Trophoblast cell (in vitro differentiated cells and primary cell): ENCODE results near the gene VPS39.

Source experiments
- DNase-seq, 2 donors: peaks; one replicate each; pipeline ENCODE4 v3.0.0-alpha.2; 2016
- H2AFZ ChIP-seq: 2 replicates; pipeline ENCODE4 v1.6.1; 2013; ENCODE audit warnings: low read length, moderate library complexity, mild to moderate bottlenecking; ENCODE audit not compliant: insufficient read depth, poor library complexity
- H2AK5ac ChIP-seq: 2 replicates; pipeline ENCODE4 v1.6.1; 2013; ENCODE audit warnings: mild to moderate bottlenecking, low read length
- H2BK120ac ChIP-seq: 2 replicates; pipeline ENCODE4 v1.6.1; 2013; ENCODE audit warnings: low read length, mild to moderate bottlenecking, moderate library complexity; ENCODE audit not compliant: insufficient read depth, poor library complexity
- H2BK12ac ChIP-seq: 2 replicates; pipeline ENCODE4 v1.6.1; 2013; ENCODE audit warnings: mild to moderate bottlenecking, low read length, moderate library complexity
- H2BK5ac ChIP-seq: 2 replicates; pipeline ENCODE4 v1.6.1; 2013; ENCODE audit warnings: low read length, low read depth, moderate library complexity, mild to moderate bottlenecking; ENCODE audit not compliant: poor library complexity
- H3K14ac ChIP-seq: 2 replicates; pipeline ENCODE4 v1.6.1; 2013; ENCODE audit warnings: mild to moderate bottlenecking, low read length
- H3K18ac ChIP-seq: 2 replicates; pipeline ENCODE4 v1.6.1; 2013; ENCODE audit warnings: mild to moderate bottlenecking, low read length
- H3K23ac ChIP-seq: 2 replicates; pipeline ENCODE4 v1.6.1; 2013; ENCODE audit warnings: low read length
- H3K27ac ChIP-seq: 2 replicates; pipeline ENCODE4 v1.5.1; 2013; ENCODE audit warnings: low read depth, mild to moderate bottlenecking, inconsistent platforms, low read length, moderate library complexity
- H3K27me3 ChIP-seq: 2 replicates; pipeline ENCODE4 v1.6.1; 2013; ENCODE audit warnings: inconsistent platforms, mild to moderate bottlenecking, low read length, moderate library complexity; ENCODE audit not compliant: insufficient read depth
- H3K36me3 ChIP-seq, 2 experiments: 1 replicate in 1 of 2; 2 replicates in 1 of 2; pipeline ENCODE4 v1.6.1; 2013; ENCODE audit warnings: low read length in 2 of 2, mild to moderate bottlenecking in 2 of 2, moderate library complexity in 1 of 2; ENCODE audit not compliant: insufficient read depth in 2 of 2, control insufficient read depth in 1 of 2
- H3K4ac ChIP-seq: 2 replicates; pipeline ENCODE4 v1.6.1; 2013; ENCODE audit warnings: low read depth, mild to moderate bottlenecking, low read length, moderate library complexity
- H3K4me1 ChIP-seq, 2 experiments: 1 replicate in 1 of 2; 2 replicates in 1 of 2; pipeline ENCODE4 v1.6.1; 2013; ENCODE audit warnings: low read length in 2 of 2, mild to moderate bottlenecking in 2 of 2, moderate library complexity in 1 of 2; ENCODE audit not compliant: insufficient read depth in 2 of 2, control insufficient read depth in 1 of 2
- H3K4me2 ChIP-seq: 2 replicates; pipeline ENCODE4 v1.6.1; 2013; ENCODE audit warnings: inconsistent platforms, mild to moderate bottlenecking, low read length, moderate library complexity
- H3K4me3 ChIP-seq: 2 replicates; pipeline ENCODE4 v1.5.1; 2013; ENCODE audit warnings: mild to moderate bottlenecking, low read depth, low read length, inconsistent platforms
- H3K79me1 ChIP-seq: one replicate; pipeline ENCODE4 v1.6.1; 2013; ENCODE audit warnings: low read length
- H3K79me2 ChIP-seq: 2 replicates; pipeline ENCODE4 v1.6.1; 2013; ENCODE audit warnings: low read length, mild to moderate bottlenecking; ENCODE audit not compliant: control insufficient read depth, insufficient read depth, poor library complexity
- H3K9ac ChIP-seq: 2 replicates; pipeline ENCODE4 v1.6.1; 2013; ENCODE audit warnings: mild to moderate bottlenecking, low read length
- H3K9me3 ChIP-seq: 2 replicates; pipeline ENCODE4 v1.6.1; 2013; ENCODE audit warnings: low read depth, mild to moderate bottlenecking, control low read depth, inconsistent platforms, low read length; ENCODE audit not compliant: insufficient read depth
- H4K12ac ChIP-seq: 2 replicates; pipeline ENCODE4 v1.6.1; 2013; ENCODE audit warnings: low read depth, mild to moderate bottlenecking, low read length, moderate library complexity
- H4K8ac ChIP-seq: 2 replicates; pipeline ENCODE4 v1.6.1; 2013; ENCODE audit warnings: low read depth, mild to moderate bottlenecking, low read length, moderate library complexity
- H4K91ac ChIP-seq: one replicate; pipeline ENCODE4 v1.6.1; 2013; ENCODE audit warnings: low read depth, mild to moderate bottlenecking, low read length, moderate library complexity
- WGBS: extraction: QIAGEN DNeasy Blood & Tissue Kit; methylation state at CpG from one replicate; pipeline ENCODE4 v1.1.7; 2013; ENCODE audit warnings: missing lambda C conversion rate; ENCODE audit not compliant: insufficient read length, insufficient coverage; ENCODE audit errors: extremely low coverage; 5-methylcytosine and 5-hydroxymethylcytosine counted together

Gene VPS39

DNA sequence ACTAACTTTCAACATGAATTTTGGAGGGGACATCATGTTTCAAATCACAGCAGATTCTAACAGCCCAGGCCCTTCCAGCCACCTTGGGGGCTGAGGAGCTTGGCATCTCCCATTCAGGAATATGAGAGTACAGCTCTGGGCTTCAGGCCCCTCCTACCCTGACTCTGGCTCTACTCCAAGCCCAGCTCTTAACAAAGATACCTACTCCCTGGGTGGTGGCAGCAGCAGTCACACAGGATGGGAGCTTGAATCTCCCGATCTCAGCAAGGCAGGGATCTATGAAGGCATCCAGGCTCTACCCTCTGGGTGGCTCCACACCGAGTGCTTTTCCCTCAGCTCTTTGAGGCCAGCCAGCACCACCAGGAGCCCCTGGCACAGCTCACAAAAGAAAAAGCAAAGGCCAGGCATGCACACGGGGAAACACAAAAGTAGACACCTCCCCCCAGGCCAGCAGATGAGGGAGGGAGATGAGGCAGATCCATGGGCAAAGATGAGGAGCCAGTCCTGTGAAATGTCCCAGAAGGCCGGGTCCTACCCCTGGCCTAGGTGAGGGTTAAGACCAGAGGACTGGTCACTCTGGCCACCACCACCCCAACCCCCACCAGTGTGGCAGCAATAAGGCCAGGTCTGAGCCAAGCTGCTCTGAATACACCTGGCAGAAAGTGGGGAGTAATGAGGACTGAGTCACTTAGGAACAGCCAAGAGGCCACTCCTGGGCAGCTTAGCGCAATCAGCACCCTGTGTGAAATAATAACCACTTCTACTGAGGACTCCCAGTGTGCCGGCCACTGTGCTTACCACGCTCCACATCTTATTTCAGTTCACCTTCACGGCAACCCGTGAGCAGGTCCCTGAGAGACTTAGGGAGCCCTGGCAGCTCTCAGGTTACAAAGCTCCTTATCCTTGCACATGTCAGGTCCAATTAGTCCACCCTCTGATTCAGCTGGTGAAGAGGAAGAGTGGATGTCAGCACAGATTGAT, 76.0 kb downstream of the VPS39 start:
- H2BK120ac ChIP-seq, result no peak overlapping the region
- no peaks in the 10 kb centered on the region for H3K79me1 ChIP-seq
- no CpG with 5 or more reads among the region's 9 CpGs for WGBS
- no peak overlapping the region for H3K27ac ChIP-seq
- H3K18ac ChIP-seq, result no peak overlapping the region
- DNase-seq, result no peak
- H3K4me2 ChIP-seq, result no peak overlapping the region
- H4K8ac ChIP-seq, result no peak overlapping the region
- no peaks in the 10 kb centered on the region for H3K36me3 ChIP-seq
- H2BK12ac ChIP-seq, result no peak overlapping the region
- no peak overlapping the region for H3K4ac ChIP-seq
- no peak overlapping the region for H2AK5ac ChIP-seq
- peak overlapping the region; percentile 52 for H3K9ac ChIP-seq
- no peaks in the 10 kb centered on the region for H3K27me3 ChIP-seq
- no peak overlapping the region for H4K12ac ChIP-seq
- H2BK5ac ChIP-seq, result no peak overlapping the region
- no peaks in the 10 kb centered on the region for H3K4me1 ChIP-seq
- H2AFZ ChIP-seq, result no peak overlapping the region
- no peak overlapping the region for H3K14ac ChIP-seq
- H3K4me3 ChIP-seq, result no peak overlapping the region
- H3K79me2 ChIP-seq, result no peaks in the 10 kb centered on the region
- no peak overlapping the region for H3K23ac ChIP-seq
- H3K9me3 ChIP-seq, result no peaks in the 10 kb centered on the region
- H4K91ac ChIP-seq, result no peak overlapping the region

DNA sequence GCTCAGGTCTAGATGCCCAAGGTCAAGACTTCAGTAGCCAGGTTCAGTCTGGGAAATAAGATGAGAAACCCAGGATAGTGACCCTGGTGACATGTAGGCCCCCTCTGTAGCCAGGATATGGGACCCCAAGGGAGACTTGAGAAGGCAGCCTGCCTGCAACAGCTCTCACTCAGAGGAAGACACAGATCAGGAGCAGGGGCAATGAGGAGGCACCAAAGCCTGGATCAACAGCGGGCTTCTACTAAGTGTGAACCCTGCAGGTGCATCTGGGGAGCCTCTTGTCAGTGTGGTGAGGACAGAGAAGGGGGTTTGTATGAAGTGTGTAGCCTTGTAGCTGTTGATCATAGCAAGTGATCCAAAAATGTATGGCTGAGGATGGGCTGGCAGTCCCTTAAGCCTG, 77.1 kb downstream of the VPS39 start:
- H3K36me3 ChIP-seq, result no peaks in the 10 kb centered on the region
- H3K18ac ChIP-seq, result no peak overlapping the region

DNA sequence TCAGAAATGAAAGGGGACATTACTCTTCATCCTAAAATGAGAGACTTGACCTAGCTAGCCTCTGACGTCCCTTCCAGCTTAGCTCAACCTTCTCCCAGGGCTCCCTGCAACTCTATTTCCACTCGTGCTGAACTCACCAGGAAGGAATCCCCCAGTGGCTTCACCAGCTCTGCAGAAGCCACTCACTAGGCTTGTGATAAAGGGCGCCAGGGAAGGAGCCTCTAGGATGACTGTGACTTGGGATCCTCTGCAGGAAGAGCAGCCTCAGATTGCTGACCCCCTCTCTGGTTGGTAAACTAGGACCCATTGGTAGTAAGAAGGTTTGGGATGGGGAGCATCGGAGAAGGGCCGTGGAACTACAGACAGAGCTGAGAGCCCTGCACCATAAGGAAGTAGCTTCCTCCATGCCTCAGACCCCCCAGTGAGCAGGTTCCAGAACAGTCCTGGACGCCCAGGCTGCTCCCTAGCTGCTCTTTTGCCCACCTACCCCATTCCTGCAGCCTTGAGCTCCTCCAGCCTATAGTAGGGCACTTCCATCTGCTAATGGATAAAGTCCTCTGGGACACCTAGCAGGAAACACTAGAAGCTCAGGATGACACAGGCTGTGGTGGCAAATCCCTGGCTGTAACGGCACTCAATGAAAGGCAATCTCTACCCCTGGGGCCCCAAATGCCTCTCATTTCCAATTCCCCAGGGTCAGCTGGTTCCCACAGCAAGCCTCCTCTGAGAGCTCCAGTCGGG, 77.7 kb downstream of the VPS39 start:
- Histone ChIP-seq H3K4me3 (no peak overlapping the region), H2AFZ (no peak overlapping the region), H3K18ac (no peak overlapping the region), H3K4me1 (no peaks in the 10 kb centered on the region), H3K27me3 (no peaks in the 10 kb centered on the region), H4K91ac (no peak overlapping the region), H4K12ac (no peak overlapping the region), H3K36me3 (no peaks in the 10 kb centered on the region), H2BK120ac (no peak overlapping the region), H3K4me2 (no peak overlapping the region), H3K27ac (no peak overlapping the region), H2BK5ac (no peak overlapping the region), H3K79me1 (no peaks in the 10 kb centered on the region), H3K4ac (no peak overlapping the region), H2AK5ac (no peak overlapping the region), H3K79me2 (no peaks in the 10 kb centered on the region), H2BK12ac (no peak overlapping the region), H3K9me3 (no peaks in the 10 kb centered on the region), H3K9ac (no peak overlapping the region), H3K14ac (no peak overlapping the region), H4K8ac (no peak overlapping the region), H3K23ac (no peak overlapping the region)
- WGBS, result no CpG with 5 or more reads among the region's 8 CpGs
- no peak for DNase-seq

More for the DNA sequence above, 77.1 kb downstream of the VPS39 start:
- no peaks in the 10 kb centered on the region for H3K79me2 ChIP-seq
- H4K91ac ChIP-seq, result no peak overlapping the region
- no peaks in the 10 kb centered on the region for H3K4me1 ChIP-seq
- no peaks in the 10 kb centered on the region for H3K79me1 ChIP-seq
- H2BK5ac ChIP-seq, result no peak overlapping the region
- no peak overlapping the region for H3K4ac ChIP-seq
- H3K14ac ChIP-seq, result no peak overlapping the region
- no peaks in the 10 kb centered on the region for H3K27me3 ChIP-seq
- no peak overlapping the region for H2AFZ ChIP-seq
- H3K9ac ChIP-seq, result no peak overlapping the region
- DNase-seq, result no peak
- H2BK12ac ChIP-seq, result no peak overlapping the region
- H4K12ac ChIP-seq, result no peak overlapping the region
- H2AK5ac ChIP-seq, result no peak overlapping the region
- H3K27ac ChIP-seq, result no peak overlapping the region
- H3K4me3 ChIP-seq, result no peak overlapping the region
- H3K23ac ChIP-seq, result no peak overlapping the region
- H3K4me2 ChIP-seq, result no peak overlapping the region
- H3K9me3 ChIP-seq, result no peaks in the 10 kb centered on the region
- H2BK120ac ChIP-seq, result no peak overlapping the region
- no CpG with 5 or more reads among the region's 1 CpG for WGBS
- H4K8ac ChIP-seq, result no peak overlapping the region

DNA sequence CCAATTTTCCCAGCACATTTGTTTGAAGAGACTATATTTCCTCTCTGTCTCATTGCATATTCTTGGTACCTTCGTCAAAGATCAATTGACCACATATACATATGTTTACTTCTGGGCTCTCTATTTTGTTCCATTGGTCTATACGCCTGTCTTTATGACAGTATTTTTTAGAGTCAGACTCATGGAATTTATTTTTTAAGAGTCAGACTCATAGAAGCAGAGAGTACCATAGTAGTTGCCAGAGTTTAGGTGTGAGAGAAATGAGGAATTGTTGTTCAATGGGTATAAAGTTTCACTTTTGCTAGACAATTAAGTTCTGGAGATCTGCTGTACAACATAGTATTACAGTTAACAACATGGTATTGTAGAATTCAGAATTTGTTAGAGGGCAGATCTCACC, 78.7 kb downstream of the VPS39 start:
- Histone ChIP-seq H2AK5ac (no peak overlapping the region), H3K4ac (no peak overlapping the region), H3K27me3 (no peaks in the 10 kb centered on the region), H3K36me3 (no peaks in the 10 kb centered on the region), H3K14ac (no peak overlapping the region), H3K9me3 (no peaks in the 10 kb centered on the region), H2AFZ (no peak overlapping the region), H4K91ac (no peak overlapping the region), H4K12ac (no peak overlapping the region), H3K79me1 (no peaks in the 10 kb centered on the region), H3K4me2 (no peak overlapping the region), H2BK5ac (no peak overlapping the region), H2BK12ac (no peak overlapping the region), H3K79me2 (no peaks in the 10 kb centered on the region), H3K9ac (no peak overlapping the region), H3K23ac (no peak overlapping the region), H3K18ac (no peak overlapping the region), H3K4me3 (no peak overlapping the region), H3K4me1 (no peaks in the 10 kb centered on the region), H2BK120ac (no peak overlapping the region), H3K27ac (no peak overlapping the region), H4K8ac (no peak overlapping the region)
- WGBS, result no CpG with 5 or more reads among the region's 2 CpGs
- no peak for DNase-seq
